GM12878 (cell line): ENCODE measurements around the gene MTMR3. TPM values are rescaled to one million over a fixed set of nuclear protein-coding genes. Genes with fewer than 3 reads are reported as not detected.

Experiments
- ATAC-seq: fragments of 200-7000 bp; cut with Tn5 transposase; 3 replicates; pipeline ENCODE4 v1.9.1; 2020; ENCODE audit warnings: mild to moderate bottlenecking, moderate library complexity
- BruUV-seq: library from RNA; stranded (reverse); fragments of 400-500 nt; replicated peaks from 2 replicates; lab custom pipeline; 2021; lab: Mats Ljungman, UMichigan
- CTCF ChIA-PET: fragments of 300-600 bp; sonication (Branson Sonifier 250); formaldehyde crosslinking; extraction: SDS; loops from one replicate; lab custom pipeline; 2021; ENCODE audit warnings: inconsistent platforms; lab: Yijun Ruan, JAX
- POLR2A ChIA-PET: fragments of 350-600 bp; formaldehyde crosslinking; extraction: SDS; loops from one replicate; lab custom pipeline; 2021; ENCODE audit warnings: inconsistent platforms; lab: Charles Lee
- RAD21 ChIA-PET: fragments of 300-600 bp; sonication (Branson Sonifier 250); formaldehyde crosslinking; loops from one replicate; lab custom pipeline; 2023; ENCODE audit warnings: antibody characterized with exemption; ENCODE audit not compliant: unreplicated experiment; lab: Charles Lee
- SMC1A ChIA-PET: fragments of 300-600 bp; sonication (Branson Sonifier 250); formaldehyde crosslinking; loops from one replicate; lab custom pipeline; 2023; ENCODE audit not compliant: unreplicated experiment, uncharacterized antibody; lab: Charles Lee
- DNase-seq: peaks from one replicate; pipeline ENCODE4 v3.0.0-alpha.2; 2011; ENCODE audit warnings: low read depth, low spot score
- FAIRE-seq: peaks from 3 replicates; lab custom pipeline; 2011; peaks lifted over from hg19 to GRCh38; lab: Jason Lieb, UNC
- H2AFZ ChIP-seq: 2 replicates; pipeline ENCODE4 v1.6.0; 2011; ENCODE audit warnings: low read depth, low read length, control low read depth; ENCODE audit not compliant: control insufficient read depth
- H3K27ac ChIP-seq: 2 replicates; pipeline ENCODE4 v1.5.1; 2011; ENCODE audit warnings: control low read depth; ENCODE audit not compliant: control insufficient read depth, insufficient read depth
- H3K27me3 ChIP-seq, 2 experiments: replicated peaks in 1 of 2; 2 replicates each; pipeline versions ENCODE4 v1.6.0 to v1.6.1; 2011; ENCODE audit warnings: low read length in 1 of 2; ENCODE audit not compliant: control insufficient read depth in 2 of 2, insufficient read depth in 2 of 2
- H3K36me3 ChIP-seq, 2 experiments: 2 replicates each; pipeline ENCODE4 v1.5.1; 2011; ENCODE audit warnings: low read length in 1 of 2; ENCODE audit not compliant: control insufficient read depth in 2 of 2, insufficient read depth in 2 of 2
- H3K4me1 ChIP-seq: 2 replicates; pipeline ENCODE4 v1.6.1; 2011; ENCODE audit warnings: mild to moderate bottlenecking, low read length, moderate library complexity, mixed read lengths; ENCODE audit not compliant: control insufficient read depth, insufficient read depth
- H3K4me2 ChIP-seq: 2 replicates; pipeline ENCODE4 v1.6.0; 2011; ENCODE audit warnings: control low read depth; ENCODE audit not compliant: control insufficient read depth, insufficient read depth
- H3K4me3 ChIP-seq: fragments of 200-600 bp; sonication (generic); 2 replicates; pipeline ENCODE4 v1.5.1; 2016
- H3K79me2 ChIP-seq: 2 replicates; pipeline ENCODE4 v1.6.0; 2011; ENCODE audit warnings: low read length; ENCODE audit not compliant: control insufficient read depth, insufficient read depth
- H3K9ac ChIP-seq: 2 replicates; pipeline ENCODE4 v1.8.0; 2011; ENCODE audit warnings: low read length, control low read depth, mixed read lengths; ENCODE audit not compliant: control insufficient read depth, insufficient read depth
- H3K9me3 ChIP-seq: replicated peaks from 3 replicates; pipeline ENCODE4 v1.5.1; 2011; ENCODE audit warnings: mild to moderate bottlenecking, low read length; ENCODE audit not compliant: control insufficient read depth, insufficient read depth
- H4K20me1 ChIP-seq: 2 replicates; pipeline ENCODE4 v1.6.0; 2011; ENCODE audit not compliant: control insufficient read depth, insufficient read depth
- BRCA1 ChIP-seq: IDR thresholded peaks from 2 replicates; pipeline ENCODE4 v1.6.1; 2011; ENCODE audit warnings: low read depth, low read length, improper control_type of control experiment
- CBX3 ChIP-seq: fragments of 200-600 bp; sonication (generic); IDR thresholded peaks from 2 replicates; pipeline ENCODE4 v1.6.1; 2016; ENCODE audit warnings: low read depth, borderline replicate concordance
- CEBPB ChIP-seq, 2 experiments: fragments of 150-350 bp in 1 of 2; IDR thresholded peaks; 2 replicates each; pipeline ENCODE4 v1.6.1; 2012 to 2014; ENCODE audit warnings: low read depth in 2 of 2, low read length in 2 of 2, borderline replicate concordance in 1 of 2, inconsistent platforms in 1 of 2
- CHD1 ChIP-seq: IDR thresholded peaks from 2 replicates; pipeline ENCODE4 v1.6.1; 2012; ENCODE audit warnings: low read depth, low read length, improper control_type of control experiment
- FOS ChIP-seq: IDR thresholded peaks from 3 replicates; pipeline ENCODE4 v1.6.1; 2011; ENCODE audit warnings: borderline replicate concordance; ENCODE audit not compliant: insufficient read length; ENCODE audit errors: extremely low read depth
- FOXK2 ChIP-seq: fragments of 450-650 bp; IDR thresholded peaks from 2 replicates; pipeline ENCODE4 v1.6.1; 2017; ENCODE audit warnings: mild to moderate bottlenecking, moderate library complexity
- IKZF2 ChIP-seq, 2 experiments: fragments of 450-650 bp; IDR thresholded peaks; 2 replicates each; pipeline ENCODE4 v1.6.1; 2017; ENCODE audit warnings: mild to moderate bottlenecking in 2 of 2, moderate library complexity in 2 of 2
- IRF4 ChIP-seq: IDR thresholded peaks from 2 replicates; pipeline ENCODE4 v1.6.1; 2011; ENCODE audit warnings: low read depth, low read length
- NBN ChIP-seq: fragments of 450-650 bp; IDR thresholded peaks from 2 replicates; pipeline ENCODE4 v1.6.1; 2016
- NFYA ChIP-seq: IDR thresholded peaks from 2 replicates; pipeline ENCODE4 v1.6.1; 2011; ENCODE audit warnings: low read depth, mild to moderate bottlenecking, low read length, improper control_type of control experiment, borderline replicate concordance
- RAD51 ChIP-seq: fragments of 450-650 bp; IDR thresholded peaks from 2 replicates; pipeline ENCODE4 v1.6.1; 2016; ENCODE audit warnings: moderate library complexity, mild to moderate bottlenecking, inconsistent platforms
- RELA ChIP-seq: fragments of 450-650 bp; IDR thresholded peaks from 2 replicates; pipeline ENCODE4 v1.8.0; 2014; ENCODE audit warnings: borderline replicate concordance; ENCODE audit not compliant: partially characterized antibody
- SMARCA5 ChIP-seq: fragments of 450-650 bp; IDR thresholded peaks from 2 replicates; pipeline ENCODE4 v1.6.1; 2017; ENCODE audit warnings: mild to moderate bottlenecking
- TARDBP ChIP-seq: IDR thresholded peaks from 2 replicates; pipeline ENCODE4 v1.6.1; 2016; ENCODE audit warnings: borderline replicate concordance
- ZNF207 ChIP-seq: fragments of 450-650 bp; IDR thresholded peaks from 2 replicates; pipeline ENCODE4 v1.6.1; 2014; ENCODE audit warnings: antibody characterized with exemption, mild to moderate bottlenecking, borderline replicate concordance
- ZNF622 ChIP-seq: fragments of 450-650 bp; IDR thresholded peaks from 2 replicates; pipeline ENCODE4 v1.6.1; 2017; ENCODE audit warnings: mild to moderate bottlenecking, inconsistent platforms
- WGBS: methylation state at CpG from one replicate; pipeline ENCODE4 v1.1.6; 2016; ENCODE audit warnings: low lambda C conversion rate; ENCODE audit not compliant: insufficient replicate concordance, insufficient coverage; ENCODE audit errors: missing lambda C conversion rate; 5-methylcytosine and 5-hydroxymethylcytosine counted together
- in situ Hi-C: fragments of 300-500 bp; cut with MboI; formaldehyde crosslinking; loops from 9 replicates; pipeline ENCODE4 v1.14.3; 2018; ENCODE audit warnings: mixed read lengths
- intact Hi-C: fragments of 100-400 bp; cut with micrococcal nuclease; formaldehyde crosslinking; loops from one replicate; pipeline ENCODE4 v1.14.2; 2022; ENCODE audit not compliant: unreplicated experiment
- polyA plus RNA-seq, 11 experiments: library from polyadenylated mRNA; depleted of rRNA in 4 of 11; unstranded in 6 of 11; stranded (reverse) in 5 of 11; fragments of >200 nt; fragmentation: Nextera tagmentation in 4 of 11; fragmentation: Illumina TruSeq in 1 of 11; extraction: Ambion mirVana in 4 of 11; extraction: Trizol in 1 of 11; gene quantifications; 1 replicate in 1 of 11; 2 replicates in 10 of 11; pipeline versions ENCODE4 v1.2.1 to v1.2.3, GENCODE V29; 2011 to 2016; ENCODE audit warnings: inconsistent platforms in 2 of 11, missing spikeins in 2 of 11, low read depth in 1 of 11
- total RNA-seq, 4 experiments: library from RNA; depleted of rRNA in 3 of 4; stranded (reverse); fragments of >200 nt in 3 of 4; fragmentation: Illumina TruSeq in 1 of 4; extraction: Trizol in 1 of 4; gene quantifications; 2 replicates each; pipeline versions ENCODE4 v1.2.1 to v1.2.3, GENCODE V29; 2013 to 2021
- TF ChIP-seq, protein P1 (sequence below): fragments of 450-650 bp; IDR thresholded peaks from 2 replicates; pipeline ENCODE4 v1.6.1; 2018; ENCODE audit warnings: borderline replicate concordance, mild to moderate bottlenecking; ENCODE audit not compliant: partially characterized antibody
- TF ChIP-seq, protein P2 (sequence below): IDR thresholded peaks from 2 replicates; pipeline ENCODE4 v1.6.1; 2012; ENCODE audit warnings: low read depth, low read length, improper control_type of control experiment
- TF ChIP-seq, protein P3 (sequence below): IDR thresholded peaks from 2 replicates; pipeline ENCODE4 v1.6.1; 2011; ENCODE audit warnings: low read depth, mild to moderate bottlenecking, low read length, moderate library complexity, borderline replicate concordance; ENCODE audit errors: extremely low read depth

Gene MTMR3
- total and polyA plus RNA-seq, 10 of the 15 experiments (the other 5 are each of a cell fraction or from before 2014, with no cell fraction given), result 1.4 to 23.7 (median 10.6) TPM

DNA sequence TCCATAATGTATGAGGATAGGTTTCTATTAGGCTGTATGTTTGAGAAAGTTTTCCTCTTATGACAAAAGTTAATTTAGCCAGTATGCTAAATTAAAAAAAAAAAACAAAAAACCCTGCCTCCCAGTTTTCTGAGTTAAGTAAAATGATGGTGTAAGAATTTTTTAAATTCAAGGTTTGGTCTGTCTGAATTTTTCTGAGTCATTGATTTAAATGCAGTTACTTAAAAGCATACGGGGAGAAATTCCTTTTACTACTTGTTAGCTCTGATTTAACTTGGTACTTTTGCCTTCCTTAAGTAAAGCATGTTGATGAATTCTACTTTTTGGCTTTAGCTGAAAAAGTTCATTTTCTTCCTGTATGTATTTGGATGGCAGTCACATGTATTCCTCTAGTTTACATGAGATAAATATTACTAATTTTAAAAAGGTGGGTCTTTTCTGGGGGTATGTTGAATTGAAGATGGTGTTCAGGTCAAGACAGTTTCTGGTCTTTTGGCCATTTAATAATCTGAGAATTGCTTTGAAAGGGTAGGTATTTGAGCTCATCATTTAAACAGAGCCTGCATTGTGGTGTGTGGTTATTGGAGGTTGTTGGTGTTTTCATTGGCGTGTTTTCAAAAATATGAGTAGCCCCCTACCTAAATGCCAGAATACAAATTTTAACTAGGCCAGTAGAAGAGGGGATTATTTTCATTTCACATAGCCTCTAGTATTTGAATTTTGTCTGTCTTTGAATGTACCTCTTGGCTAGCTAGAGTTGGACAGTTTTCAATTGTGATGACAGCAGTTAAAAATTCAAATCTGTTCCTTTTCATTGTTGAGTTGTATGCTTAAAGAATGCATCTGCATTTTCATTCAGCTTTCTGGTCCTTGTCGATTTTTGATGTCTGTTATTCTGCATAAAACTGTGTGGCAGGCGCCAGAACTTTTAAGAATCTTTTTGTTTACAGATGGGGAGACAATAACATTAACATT is 64.7 kb downstream of the MTMR3 start:
- Histone ChIP-seq H3K27ac (no peak overlapping the region), H3K4me2 (no peak overlapping the region), H3K4me3 (no peak overlapping the region), H3K9me3 (no peaks in the 10 kb centered on the region), H3K4me1 (no peaks in the 10 kb centered on the region), H4K20me1 (no peaks in the 10 kb centered on the region), H3K36me3 (no peaks in the 10 kb centered on the region), H3K79me2 (no peaks in the 10 kb centered on the region; the same call in 1 of the 2 replicates), H3K27me3 (no peaks in the 10 kb centered on the region), H2AFZ (no peak overlapping the region), H3K9ac (no peak overlapping the region)
- DNase-seq (no peak), ATAC-seq (no peak), FAIRE-seq (no peak)
- ChIA-PET POLR2A (interaction anchor here (0.6 kb wide), 1 partner anchor 53 kb away, joined by 3 read pairs; no protein-coding TSS in a partner anchor), RAD21 (no interaction called here), CTCF (interaction anchor here (1.3 kb wide), 2 partner anchors 17 to 74 kb away, joined by 3 read pairs; no protein-coding TSS in a partner anchor), SMC1A (interaction anchor here (0.5 to 1.2 kb wide), 2 partner anchors 61 to 322 kb away, joined by 3 to 4 read pairs; no protein-coding TSS in a partner anchor)
- TF ChIP-seq, protein P1, sequence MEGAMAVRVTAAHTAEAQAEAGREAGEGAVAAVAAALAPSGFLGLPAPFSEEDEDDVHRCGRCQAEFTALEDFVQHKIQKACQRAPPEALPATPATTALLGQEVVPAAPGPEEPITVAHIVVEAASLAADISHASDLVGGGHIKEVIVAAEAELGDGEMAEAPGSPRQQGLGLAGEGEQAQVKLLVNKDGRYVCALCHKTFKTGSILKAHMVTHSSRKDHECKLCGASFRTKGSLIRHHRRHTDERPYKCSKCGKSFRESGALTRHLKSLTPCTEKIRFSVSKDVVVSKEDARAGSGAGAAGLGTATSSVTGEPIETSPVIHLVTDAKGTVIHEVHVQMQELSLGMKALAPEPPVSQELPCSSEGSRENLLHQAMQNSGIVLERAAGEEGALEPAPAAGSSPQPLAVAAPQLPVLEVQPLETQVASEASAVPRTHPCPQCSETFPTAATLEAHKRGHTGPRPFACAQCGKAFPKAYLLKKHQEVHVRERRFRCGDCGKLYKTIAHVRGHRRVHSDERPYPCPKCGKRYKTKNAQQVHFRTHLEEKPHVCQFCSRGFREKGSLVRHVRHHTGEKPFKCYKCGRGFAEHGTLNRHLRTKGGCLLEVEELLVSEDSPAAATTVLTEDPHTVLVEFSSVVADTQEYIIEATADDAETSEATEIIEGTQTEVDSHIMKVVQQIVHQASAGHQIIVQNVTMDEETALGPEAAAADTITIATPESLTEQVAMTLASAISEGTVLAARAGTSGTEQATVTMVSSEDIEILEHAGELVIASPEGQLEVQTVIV, result no peak
- TF ChIP-seq ZNF207 (no peak), RELA (no peak), SMARCA5 (no peak), IRF4 (no peak), NBN (no peak), TARDBP (no peak), CEBPB (IDR thresholded peaks at IDR 0.05; ENCODE audit: borderline replicate concordance in 1 of 2, low read depth in 2 of 2, low read length in 2 of 2) (no peak), ZNF622 (no peak), NFYA (no peak), CBX3 (no peak), FOXK2 (no peak), BRCA1 (no peak), RAD51 (no peak), CHD1 (no peak), IKZF2 (IDR thresholded peaks at IDR 0.05) (no peak), FOS (no peak)
- TF ChIP-seq, protein P2, sequence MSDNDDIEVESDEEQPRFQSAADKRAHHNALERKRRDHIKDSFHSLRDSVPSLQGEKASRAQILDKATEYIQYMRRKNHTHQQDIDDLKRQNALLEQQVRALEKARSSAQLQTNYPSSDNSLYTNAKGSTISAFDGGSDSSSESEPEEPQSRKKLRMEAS, result no peak
- TF ChIP-seq, protein P3, sequence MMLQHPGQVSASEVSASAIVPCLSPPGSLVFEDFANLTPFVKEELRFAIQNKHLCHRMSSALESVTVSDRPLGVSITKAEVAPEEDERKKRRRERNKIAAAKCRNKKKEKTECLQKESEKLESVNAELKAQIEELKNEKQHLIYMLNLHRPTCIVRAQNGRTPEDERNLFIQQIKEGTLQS, result no peak
- intact Hi-C loops (no loop called here), in situ Hi-C loops (no loop called here)
- no TSS peak for BruUV-seq
- WGBS, result 87% methylated on average over 4 of the region's 4 CpGs
